ENCODE data around the gene MED27. TPM values are rescaled to one million over a fixed set of nuclear protein-coding genes. Genes with fewer than 3 reads are reported as not detected.

MED27 gene
- polyA plus RNA-seq, 4 donors: 10.8 to 17.8 (median 11.0) TPM

- Histone ChIP-seq H3K27me3 (ENCODE audit: control insufficient read depth in 3 of 3, insufficient read depth in 3 of 3, low read length in 3 of 3) (no peaks in the 10 kb centered on the region), H3K27ac (ENCODE audit: low read depth in 1 of 3, low read length in 2 of 3) (no peak overlapping the region), H3K4me1 (ENCODE audit: control insufficient read depth in 3 of 3, insufficient read depth in 2 of 3, low read depth in 1 of 3, low read length in 2 of 3) (no peaks in the 10 kb centered on the region), H3K4me3 (ENCODE audit: low read depth in 1 of 3, low read length in 3 of 3) (no peak overlapping the region), H3K9me3 (ENCODE audit: control insufficient read depth in 2 of 2, insufficient read depth in 1 of 2, low read depth in 1 of 2, low read length in 1 of 2) (no peaks in the 10 kb centered on the region), H3K36me3 (ENCODE audit: control insufficient read depth in 3 of 3, insufficient read depth in 2 of 3, low read depth in 1 of 3, low read length in 3 of 3) (peaks cover 0 to 41% (median 5%) of the 10 kb centered on the region in 3 donors)
- no peak for FAIRE-seq
- 86 to 91% (median 88%) methylated on average over 18 of the region's 18 CpGs for WGBS, 3 donors
- DNase-seq: no peak
Measured at GRCh38 chr9:131862261-131862660, 217.4 kb downstream of the MED27 start.

- no peak overlapping the region for H3K27ac ChIP-seq (ENCODE audit: low read depth in 1 of 3, low read length in 2 of 3)
- no peak overlapping the region for H3K4me3 ChIP-seq (ENCODE audit: low read depth in 1 of 3, low read length in 3 of 3)
- H3K9me3 ChIP-seq (ENCODE audit: control insufficient read depth in 2 of 2, insufficient read depth in 1 of 2, low read depth in 1 of 2, low read length in 1 of 2): no peaks in the 10 kb centered on the region
- peaks cover 0 to 41% (median 5%) of the 10 kb centered on the region in 3 donors for H3K36me3 ChIP-seq (ENCODE audit: control insufficient read depth in 3 of 3, insufficient read depth in 2 of 3, low read depth in 1 of 3, low read length in 3 of 3)
- FAIRE-seq (no peak), DNase-seq (no peak)
- no peaks in the 10 kb centered on the region for H3K4me1 ChIP-seq (ENCODE audit: control insufficient read depth in 3 of 3, insufficient read depth in 2 of 3, low read depth in 1 of 3, low read length in 2 of 3)
- 82 to 95% (median 88%) methylated on average over 13 of the region's 13 CpGs for WGBS, 3 donors
- no peaks in the 10 kb centered on the region for H3K27me3 ChIP-seq (ENCODE audit: control insufficient read depth in 3 of 3, insufficient read depth in 3 of 3, low read length in 3 of 3)
Measured at GRCh38 chr9:131860430-131860829, 219.2 kb downstream of the MED27 start.

GRCh38 chr9:131858147-131858546, 221.5 kb downstream of the MED27 start:
- no peaks in the 10 kb centered on the region for H3K4me1 ChIP-seq (ENCODE audit: control insufficient read depth in 3 of 3, insufficient read depth in 2 of 3, low read depth in 1 of 3, low read length in 2 of 3)
- DNase-seq (no peak), FAIRE-seq (no peak)
- 85 to 94% (median 92%) methylated on average over 12 of the region's 12 CpGs for WGBS, 3 donors
- H3K36me3 ChIP-seq (ENCODE audit: control insufficient read depth in 3 of 3, insufficient read depth in 2 of 3, low read depth in 1 of 3, low read length in 3 of 3): peaks cover 0 to 34% (median 5%) of the 10 kb centered on the region in 3 donors
- no peak overlapping the region for H3K4me3 ChIP-seq (ENCODE audit: low read depth in 1 of 3, low read length in 3 of 3)
- no peak overlapping the region for H3K27ac ChIP-seq (ENCODE audit: low read depth in 1 of 3, low read length in 2 of 3)
- peaks cover 0 to 3% (median 0%) of the 10 kb centered on the region in 3 donors for H3K27me3 ChIP-seq (ENCODE audit: control insufficient read depth in 3 of 3, insufficient read depth in 3 of 3, low read length in 3 of 3)
- H3K9me3 ChIP-seq (ENCODE audit: control insufficient read depth in 2 of 2, insufficient read depth in 1 of 2, low read depth in 1 of 2, low read length in 1 of 2): no peaks in the 10 kb centered on the region

GRCh38 chr9:131856105-131856504, 223.6 kb downstream of the MED27 start:
- H3K4me3 ChIP-seq (ENCODE audit: low read depth in 1 of 3, low read length in 3 of 3): no peak overlapping the region
- peaks cover 0 to 6% (median 0%) of the 10 kb centered on the region in 3 donors for H3K27me3 ChIP-seq (ENCODE audit: control insufficient read depth in 3 of 3, insufficient read depth in 3 of 3, low read length in 3 of 3)
- DNase-seq: no peak
- H3K9me3 ChIP-seq (ENCODE audit: control insufficient read depth in 2 of 2, insufficient read depth in 1 of 2, low read depth in 1 of 2, low read length in 1 of 2): no peaks in the 10 kb centered on the region
- FAIRE-seq: no peak
- no peaks in the 10 kb centered on the region for H3K4me1 ChIP-seq (ENCODE audit: control insufficient read depth in 3 of 3, insufficient read depth in 2 of 3, low read depth in 1 of 3, low read length in 2 of 3)
- whole genome bisulfite sequencing, 3 donors: 76 to 86% (median 86%) methylated on average over 21 of the region's 21 CpGs
- H3K36me3 ChIP-seq (ENCODE audit: control insufficient read depth in 3 of 3, insufficient read depth in 2 of 3, low read depth in 1 of 3, low read length in 3 of 3): peaks cover 0 to 19% (median 5%) of the 10 kb centered on the region in 3 donors
- no peak overlapping the region for H3K27ac ChIP-seq (ENCODE audit: low read depth in 1 of 3, low read length in 2 of 3)

- DNase-seq (no peak), FAIRE-seq (no peak)
- H3K4me1 ChIP-seq (ENCODE audit: control insufficient read depth in 3 of 3, insufficient read depth in 2 of 3, low read depth in 1 of 3, low read length in 2 of 3): no peaks in the 10 kb centered on the region
- H3K9me3 ChIP-seq (ENCODE audit: control insufficient read depth in 2 of 2, insufficient read depth in 1 of 2, low read depth in 1 of 2, low read length in 1 of 2): no peaks in the 10 kb centered on the region
- H3K4me3 ChIP-seq (ENCODE audit: low read depth in 1 of 3, low read length in 3 of 3): no peak overlapping the region
- H3K27me3 ChIP-seq (ENCODE audit: control insufficient read depth in 3 of 3, insufficient read depth in 3 of 3, low read length in 3 of 3): peaks cover 0 to 6% (median 0%) of the 10 kb centered on the region in 3 donors
- H3K36me3 ChIP-seq (ENCODE audit: control insufficient read depth in 3 of 3, insufficient read depth in 2 of 3, low read depth in 1 of 3, low read length in 3 of 3): peaks cover 0 to 8% (median 2%) of the 10 kb centered on the region in 3 donors
- no peak overlapping the region for H3K27ac ChIP-seq (ENCODE audit: low read depth in 1 of 3, low read length in 2 of 3)
- WGBS, 3 donors: 50 to 64% (median 54%) methylated on average over 21 of the region's 21 CpGs
Measured at GRCh38 chr9:131854896-131855613, 224.6 kb downstream of the MED27 start.

GRCh38 chr9:131854334-131854733, 225.3 kb downstream of the MED27 start:
- Histone ChIP-seq H3K4me1 (ENCODE audit: control insufficient read depth in 3 of 3, insufficient read depth in 2 of 3, low read depth in 1 of 3, low read length in 2 of 3) (no peaks in the 10 kb centered on the region), H3K27me3 (ENCODE audit: control insufficient read depth in 3 of 3, insufficient read depth in 3 of 3, low read length in 3 of 3) (peaks cover 0 to 6% (median 0%) of the 10 kb centered on the region in 3 donors), H3K36me3 (ENCODE audit: control insufficient read depth in 3 of 3, insufficient read depth in 2 of 3, low read depth in 1 of 3, low read length in 3 of 3) (peaks cover 0 to 2% (median 0%) of the 10 kb centered on the region in 3 donors), H3K4me3 (ENCODE audit: low read depth in 1 of 3, low read length in 3 of 3) (no peak overlapping the region), H3K27ac (ENCODE audit: low read depth in 1 of 3, low read length in 2 of 3) (no peak overlapping the region), H3K9me3 (ENCODE audit: control insufficient read depth in 2 of 2, insufficient read depth in 1 of 2, low read depth in 1 of 2, low read length in 1 of 2) (no peaks in the 10 kb centered on the region)
- WGBS, 3 donors: 46 to 59% (median 53%) methylated on average over 8 of the region's 8 CpGs
- FAIRE-seq: no peak
- no peak for DNase-seq

- peaks cover 0 to 6% (median 0%) of the 10 kb centered on the region in 3 donors for H3K27me3 ChIP-seq (ENCODE audit: control insufficient read depth in 3 of 3, insufficient read depth in 3 of 3, low read length in 3 of 3)
- DNase-seq (no peak), FAIRE-seq (no peak)
- H3K4me1 ChIP-seq (ENCODE audit: control insufficient read depth in 3 of 3, insufficient read depth in 2 of 3, low read depth in 1 of 3, low read length in 2 of 3): no peaks in the 10 kb centered on the region
- H3K9me3 ChIP-seq (ENCODE audit: control insufficient read depth in 2 of 2, insufficient read depth in 1 of 2, low read depth in 1 of 2, low read length in 1 of 2): no peaks in the 10 kb centered on the region
- H3K27ac ChIP-seq (ENCODE audit: low read depth in 1 of 3, low read length in 2 of 3): no peak overlapping the region
- H3K36me3 ChIP-seq (ENCODE audit: control insufficient read depth in 3 of 3, insufficient read depth in 2 of 3, low read depth in 1 of 3, low read length in 3 of 3): no peaks in the 10 kb centered on the region
- WGBS, 3 donors: 80 to 94% (median 88%) methylated on average over 7 of the region's 7 CpGs
- H3K4me3 ChIP-seq (ENCODE audit: low read depth in 1 of 3, low read length in 3 of 3): no peak overlapping the region
Measured at GRCh38 chr9:131853434-131853833, 226.2 kb downstream of the MED27 start.

- H3K36me3 ChIP-seq (ENCODE audit: control insufficient read depth in 3 of 3, insufficient read depth in 2 of 3, low read depth in 1 of 3, low read length in 3 of 3): no peaks in the 10 kb centered on the region
- no peak for FAIRE-seq
- H3K27ac ChIP-seq (ENCODE audit: low read depth in 1 of 3, low read length in 2 of 3): no peak overlapping the region
- no peaks in the 10 kb centered on the region for H3K4me1 ChIP-seq (ENCODE audit: control insufficient read depth in 3 of 3, insufficient read depth in 2 of 3, low read depth in 1 of 3, low read length in 2 of 3)
- no peak for DNase-seq
- peaks cover 0 to 9% (median 0%) of the 10 kb centered on the region in 3 donors for H3K27me3 ChIP-seq (ENCODE audit: control insufficient read depth in 3 of 3, insufficient read depth in 3 of 3, low read length in 3 of 3)
- no peak overlapping the region for H3K4me3 ChIP-seq (ENCODE audit: low read depth in 1 of 3, low read length in 3 of 3)
- H3K9me3 ChIP-seq (ENCODE audit: control insufficient read depth in 2 of 2, insufficient read depth in 1 of 2, low read depth in 1 of 2, low read length in 1 of 2): no peaks in the 10 kb centered on the region
- 45 to 57% (median 48%) methylated on average over 7 of the region's 7 CpGs for WGBS, 3 donors
Measured at GRCh38 chr9:131851414-131851813, 228.3 kb downstream of the MED27 start.

Measured in small intestine (tissue), 7 donors.